CD4-positive, alpha-beta T cell (primary cell): ENCODE measurements around the gene IFIT1. TPM values are rescaled to one million over a fixed set of nuclear protein-coding genes. Genes with fewer than 3 reads are reported as not detected.
"Not testable (repeated sequence)": the region's sequence is repeated elsewhere in the genome, so short reads cannot be mapped to it uniquely, and the experiment has no call there.

ENCODE experiments used
- ATAC-seq: fragments of 200-7000 bp; cut with Tn5 transposase; one replicate; pipeline ENCODE4 v1.10.0; 2022; ENCODE audit warnings: mild to moderate bottlenecking; ENCODE audit not compliant: poor library complexity
- CTCF ChIA-PET: fragments of 350-600 bp; sonication (Branson Sonifier 250); formaldehyde crosslinking; loops from one replicate; lab custom pipeline; 2021; ENCODE audit warnings: antibody characterized with exemption, inconsistent platforms; lab: Charles Lee
- POLR2A ChIA-PET: fragments of 350-600 bp; sonication (Branson Sonifier 250); formaldehyde crosslinking; loops from one replicate; lab custom pipeline; 2021; ENCODE audit warnings: antibody characterized with exemption, inconsistent platforms; lab: Charles Lee
- DNase-seq, 14 experiments: peaks; one replicate each; pipeline ENCODE4 v3.0.0-alpha.2; 2013 to 2020; ENCODE audit warnings: mixed read lengths in 2 of 14
- H3K27ac ChIP-seq, 2 donors: one replicate each; pipeline versions ENCODE4 v1.5.1 to v1.7.0; 2013; ENCODE audit warnings: low read length in 2 of 2, low read depth in 1 of 2, mild to moderate bottlenecking in 1 of 2
- H3K27me3 ChIP-seq, 2 experiments: 1 replicate in 1 of 2; 2 replicates in 1 of 2; pipeline versions ENCODE4 v1.6.1 to v1.7.0; 2013; ENCODE audit warnings: low read length in 2 of 2, control low read depth in 1 of 2, mild to moderate bottlenecking in 1 of 2, moderate library complexity in 1 of 2; ENCODE audit not compliant: insufficient read depth in 2 of 2, control insufficient read depth in 1 of 2
- H3K36me3 ChIP-seq: one replicate; pipeline ENCODE4 v1.6.1; 2013; ENCODE audit warnings: low read length, control low read depth; ENCODE audit not compliant: insufficient read depth
- H3K4me1 ChIP-seq: one replicate; pipeline ENCODE4 v1.6.1; 2013; ENCODE audit warnings: low read length, control low read depth; ENCODE audit not compliant: insufficient read depth
- H3K4me3 ChIP-seq: one replicate; pipeline ENCODE4 v1.5.1; 2013; ENCODE audit warnings: mild to moderate bottlenecking, low read length, moderate library complexity
- H3K9me3 ChIP-seq, 2 experiments: 1 replicate in 1 of 2; 2 replicates in 1 of 2; pipeline versions ENCODE4 v1.6.1 to v1.7.0; 2013; ENCODE audit warnings: low read length in 2 of 2, mild to moderate bottlenecking in 2 of 2, control low read depth in 1 of 2, moderate library complexity in 1 of 2; ENCODE audit not compliant: control insufficient read depth in 1 of 2, insufficient read depth in 1 of 2
- H3K27ac Mint-ChIP-seq: one replicate; pipeline ENCODE4 v1.8.0; 2020; ENCODE audit warnings: mixed read lengths
- H3K27me3 Mint-ChIP-seq: one replicate; pipeline ENCODE4 v1.8.0; 2021; ENCODE audit warnings: mixed read lengths
- H3K36me3 Mint-ChIP-seq: one replicate; pipeline ENCODE4 v1.8.0; 2021; ENCODE audit warnings: low read depth, mixed read lengths
- H3K4me1 Mint-ChIP-seq: one replicate; pipeline ENCODE4 v1.8.0; 2021; ENCODE audit warnings: low read depth, mixed read lengths
- H3K4me3 Mint-ChIP-seq: one replicate; pipeline ENCODE4 v1.8.0; 2020; ENCODE audit warnings: mild to moderate bottlenecking, mixed read lengths
- H3K9me3 Mint-ChIP-seq: one replicate; pipeline ENCODE4 v1.8.0; 2020; ENCODE audit warnings: mixed read lengths
- CTCF ChIP-seq: fragments of 200-600 bp; IDR thresholded peaks from one replicate; pipeline ENCODE4 v1.8.0; 2022; ENCODE audit warnings: antibody characterized with exemption, mild to moderate bottlenecking
- intact Hi-C, 2 experiments: fragments of 100-400 bp; cut with DNase I in 1 of 2; cut with micrococcal nuclease in 1 of 2; formaldehyde crosslinking; loops; one replicate each; pipeline versions ENCODE4 v1.15.1 to v1.9.0; 2023 to 2025; cut with DNase I, micrococcal nuclease
- total RNA-seq, 174 experiments: library from RNA in 2 of 174; stranded (reverse) in 2 of 174; gene quantifications; one replicate each; pipeline ENCODE4 v1.2.3 and lab custom pipeline; 2021 to 2026

IFIT1 gene
- total RNA-seq, 2 experiments from 2014 or later: 5.1 to 6.2 TPM

DNA sequence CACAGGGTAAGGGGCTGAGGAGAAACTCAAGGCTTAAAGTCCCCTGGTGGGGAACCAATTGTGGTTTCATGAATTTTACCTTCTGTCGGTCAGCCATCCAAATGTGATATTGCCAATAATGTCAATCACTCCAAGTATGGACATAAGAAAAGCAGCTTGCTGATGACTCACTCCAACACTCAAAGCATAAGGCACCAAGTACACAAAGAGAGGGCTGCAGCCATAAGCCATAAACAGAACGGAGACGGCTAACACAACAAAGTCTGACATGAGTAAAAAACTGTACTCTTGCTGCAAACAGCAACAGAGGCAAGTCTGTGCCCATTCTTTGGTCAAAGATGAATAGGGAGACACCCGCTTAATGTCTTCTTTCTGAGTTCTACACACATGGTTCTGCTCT lies 46.1 kb downstream of the IFIT1 start:
- peaks cover 25% of the 10 kb centered on the region for H3K27me3 Mint-ChIP-seq

GRCh38 chr10:89440226-89441009 lies 48.0 kb downstream of the IFIT1 start:
- ChIA-PET POLR2A (no interaction called here), CTCF (interaction anchor here (0.7 kb wide), 1 partner anchor 71 kb away, joined by 3 read pairs; no protein-coding TSS in a partner anchor)
- H3K36me3 Mint-ChIP-seq: no peaks in the 10 kb centered on the region
- H3K36me3 ChIP-seq: no peaks in the 10 kb centered on the region
- peaks cover 15% of the 10 kb centered on the region for H3K27me3 Mint-ChIP-seq
- H3K4me1 Mint-ChIP-seq: no peaks in the 10 kb centered on the region
- H3K27me3 ChIP-seq: peaks cover 0 to 5% of the 10 kb centered on the region in 2 experiments
- peaks cover 0 to 6% of the 10 kb centered on the region in 2 experiments for H3K9me3 ChIP-seq
- no peaks in the 10 kb centered on the region for H3K4me1 ChIP-seq
- H3K9me3 Mint-ChIP-seq: no peaks in the 10 kb centered on the region
- H3K27ac ChIP-seq: no peak overlapping the region
- TF ChIP-seq CTCF: no peak
- no peak overlapping the region for H3K4me3 ChIP-seq
- H3K4me3 Mint-ChIP-seq: no peak overlapping the region
- intact Hi-C loops: no loop called here
- H3K27ac Mint-ChIP-seq: no peak overlapping the region
- no peak for ATAC-seq
- DNase-seq: no peak

More for the DNA sequence above, 46.1 kb downstream of the IFIT1 start:
- Mint-ChIP-seq H3K27ac (no peak overlapping the region), H3K9me3 (no peaks in the 10 kb centered on the region), H3K4me1 (no peaks in the 10 kb centered on the region), H3K4me3 (no peak overlapping the region), H3K36me3 (no peaks in the 10 kb centered on the region)
- DNase-seq (no peak), ATAC-seq (no peak)
- Histone ChIP-seq H3K4me1 (no peaks in the 10 kb centered on the region), H3K36me3 (no peaks in the 10 kb centered on the region), H3K9me3 (no peaks in the 10 kb centered on the region), H3K4me3 (no peak overlapping the region), H3K27me3 (peaks cover 0 to 5% of the 10 kb centered on the region in 2 experiments), H3K27ac (no peak overlapping the region)
- CTCF ChIA-PET: no interaction called here
- intact Hi-C loops: no loop called here
- POLR2A ChIA-PET: no interaction called here
- no peak for TF ChIP-seq CTCF

DNA sequence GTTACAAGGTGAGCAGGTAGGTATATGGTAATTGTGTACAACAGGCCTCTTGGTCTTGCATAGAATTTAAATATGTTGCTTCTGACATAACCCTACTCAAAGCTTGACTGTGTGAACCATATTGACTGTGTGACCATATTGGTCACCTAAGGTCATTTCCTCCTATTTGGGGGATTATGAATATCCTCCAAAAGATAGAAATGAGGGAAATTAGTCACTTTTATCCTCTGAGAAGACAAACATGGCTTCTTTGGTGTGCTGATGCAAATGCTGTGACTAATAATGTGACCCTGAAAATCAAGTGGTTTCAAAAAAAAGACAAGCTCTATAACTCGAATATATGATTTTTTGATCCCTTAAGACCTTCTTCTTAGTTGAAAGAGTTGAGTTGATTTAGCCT lies 49.9 kb downstream of the IFIT1 start:
- H3K36me3 Mint-ChIP-seq: no peaks in the 10 kb centered on the region
- H3K9me3 Mint-ChIP-seq: peaks cover 3% of the 10 kb centered on the region
- Histone ChIP-seq H3K4me3 (no peak overlapping the region), H3K27me3 (no peaks in the 10 kb centered on the region), H3K27ac (no peak overlapping the region), H3K4me1 (no peaks in the 10 kb centered on the region), H3K36me3 (no peaks in the 10 kb centered on the region), H3K9me3 (peaks cover 0 to 6% of the 10 kb centered on the region in 2 experiments)
- no peak overlapping the region for H3K4me3 Mint-ChIP-seq
- TF ChIP-seq CTCF: no peak
- intact Hi-C loops: no loop called here
- peaks cover 11% of the 10 kb centered on the region for H3K27me3 Mint-ChIP-seq
- ChIA-PET POLR2A (no interaction called here), CTCF (no interaction called here)
- no peak overlapping the region for H3K27ac Mint-ChIP-seq
- no peak for DNase-seq
- H3K4me1 Mint-ChIP-seq: no peaks in the 10 kb centered on the region
- ATAC-seq: no peak

GRCh38 chr10:89444819-89445218 lies 52.4 kb downstream of the IFIT1 start:
- H3K4me3 Mint-ChIP-seq, CTCF ChIA-PET, H3K9me3 Mint-ChIP-seq, H3K4me1 Mint-ChIP-seq, H3K9me3 ChIP-seq, H3K27ac Mint-ChIP-seq, H3K27ac ChIP-seq, DNase-seq, ATAC-seq, H3K36me3 Mint-ChIP-seq, POLR2A ChIA-PET, H3K36me3 ChIP-seq, H3K4me3 ChIP-seq, H3K27me3 ChIP-seq, intact Hi-C loops, H3K4me1 ChIP-seq: not testable (repeated sequence)
- peaks cover 10% of the 10 kb centered on the region for H3K27me3 Mint-ChIP-seq
